ENCODE results near the gene PIGT.

PIGT gene

GRCh38 chr20:45407067-45407745 is 8.7 kb upstream of the PIGT start:
- TF ChIP-seq MAX (IDR thresholded peaks at IDR 0.05) (no peak), RAD21 (IDR thresholded peaks at IDR 0.05; ENCODE audit: low read depth) (no peak), NFIC (IDR thresholded peaks at IDR 0.05) (no peak), FOXM1 (IDR thresholded peaks at IDR 0.05; ENCODE audit: borderline replicate concordance, low read depth) (no peak), TCF12 (IDR thresholded peaks at IDR 0.05; ENCODE audit: low read depth) (no peak), TEAD4 (IDR thresholded peaks at IDR 0.05) (no peak), CREB1 (IDR thresholded peaks at IDR 0.05; ENCODE audit: low read depth) (no peak), CEBPB (IDR thresholded peaks at IDR 0.05) (no peak), EGR1 (IDR thresholded peaks at IDR 0.05) (no peak), TAF1 (IDR thresholded peaks at IDR 0.05; ENCODE audit: low read depth) (no peak), USF1 (IDR thresholded peaks at IDR 0.05) (no peak), REST (IDR thresholded peaks at IDR 0.05; ENCODE audit: low read depth) (no peak), YY1 (IDR thresholded peaks at IDR 0.05; ENCODE audit: low read depth) (no peak), EP300 (IDR thresholded peaks at IDR 0.05; ENCODE audit: borderline replicate concordance) (no peak), ZBTB7A (IDR thresholded peaks at IDR 0.05; ENCODE audit: low read depth) (no peak)

- TF ChIP-seq TAF1 (IDR thresholded peaks at IDR 0.05; ENCODE audit: low read depth) (no peak), RAD21 (IDR thresholded peaks at IDR 0.05; ENCODE audit: low read depth) (no peak), TCF12 (IDR thresholded peaks at IDR 0.05; ENCODE audit: low read depth) (no peak), REST (IDR thresholded peaks at IDR 0.05; ENCODE audit: low read depth) (no peak), USF1 (IDR thresholded peaks at IDR 0.05) (no peak), NFIC (IDR thresholded peaks at IDR 0.05) (no peak)
Observed at GRCh38 chr20:45407783-45408645, 7.9 kb upstream of the PIGT start, which contains the start of gene DBNDD2. Gene DBNDD2 (plus strand): TSS chr20:45408289. CDS start chr20:45408468, 179 bp downstream.

- TF ChIP-seq TAF1 (IDR thresholded peaks at IDR 0.05; ENCODE audit: low read depth), result no peak
- TF ChIP-seq TEAD4 (IDR thresholded peaks at IDR 0.05), result no peak
- TF ChIP-seq EGR1 (IDR thresholded peaks at IDR 0.05), result no peak
Observed at GRCh38 chr20:45408646-45409213, 7.2 kb upstream of the PIGT start.

GRCh38 chr20:45409521-45410272 is 6.2 kb upstream of the PIGT start:
- TF ChIP-seq TCF12 (IDR thresholded peaks at IDR 0.05; ENCODE audit: low read depth) (no peak), EGR1 (IDR thresholded peaks at IDR 0.05) (no peak), USF1 (IDR thresholded peaks at IDR 0.05) (no peak), EP300 (IDR thresholded peaks at IDR 0.05; ENCODE audit: borderline replicate concordance) (no peak), FOXM1 (IDR thresholded peaks at IDR 0.05; ENCODE audit: borderline replicate concordance, low read depth) (no peak), ZBTB7A (IDR thresholded peaks at IDR 0.05; ENCODE audit: low read depth) (no peak), NFIC (IDR thresholded peaks at IDR 0.05) (no peak), RAD21 (IDR thresholded peaks at IDR 0.05; ENCODE audit: low read depth) (no peak), TAF1 (IDR thresholded peaks at IDR 0.05; ENCODE audit: low read depth) (no peak), CREB1 (IDR thresholded peaks at IDR 0.05; ENCODE audit: low read depth) (no peak), REST (IDR thresholded peaks at IDR 0.05; ENCODE audit: low read depth) (no peak), YY1 (IDR thresholded peaks at IDR 0.05; ENCODE audit: low read depth) (no peak), CEBPB (IDR thresholded peaks at IDR 0.05) (no peak), TEAD4 (IDR thresholded peaks at IDR 0.05) (no peak), MAX (IDR thresholded peaks at IDR 0.05) (no peak)
